Spleen (tissue), 3 donors: ENCODE data around the gene HOXB6.

Experiments
- POLR2A ChIP-seq, 3 donors: fragments of 450-650 bp; IDR thresholded peaks; one replicate each; pipeline ENCODE4 v1.5.1; 2017; ENCODE audit warnings: antibody characterized with exemption in 3 of 3, mild to moderate bottlenecking in 1 of 3
- POLR2AphosphoS5 ChIP-seq, 3 donors: sonication (generic); formaldehyde crosslinking; IDR thresholded peaks; one replicate each; pipeline ENCODE4 v1.5.1; 2017; ENCODE audit warnings: antibody characterized with exemption in 3 of 3

GRCh38 chr17:48599354-48599753 is 5.4 kb downstream of the HOXB6 start:
- TF ChIP-seq POLR2AphosphoS5 (IDR thresholded peaks at IDR 0.05) (no peak), POLR2A (IDR thresholded peaks at IDR 0.05) (no peak)
